ENCODE results near the gene SNTB2.
"Not testable (repeated sequence)": the region's sequence is repeated elsewhere in the genome, so short reads cannot be mapped to it uniquely, and the experiment has no call there.

The SNTB2 gene

DNA sequence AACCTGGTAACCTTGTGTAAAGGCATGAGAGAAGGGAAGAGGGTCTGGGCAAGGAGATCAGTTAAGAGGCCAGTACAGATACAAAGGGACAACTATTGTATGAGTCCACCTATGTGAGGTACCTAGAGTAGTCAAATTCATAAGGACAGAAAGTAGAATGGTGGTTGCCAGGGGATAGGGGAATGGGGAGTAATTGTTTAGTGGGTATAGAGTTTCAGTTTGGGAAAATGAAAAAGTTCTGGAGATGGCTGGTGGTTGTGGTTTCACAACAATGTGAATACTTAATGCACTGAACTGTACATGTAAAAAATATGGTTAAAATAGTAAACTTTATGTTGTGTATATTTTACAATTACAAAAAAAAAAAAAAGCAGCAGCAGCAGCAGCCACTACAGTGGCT is 49.4 kb downstream of the SNTB2 start:
- DNase-seq (ENCODE audit: low read depth in 2 of 2): no peak

DNA sequence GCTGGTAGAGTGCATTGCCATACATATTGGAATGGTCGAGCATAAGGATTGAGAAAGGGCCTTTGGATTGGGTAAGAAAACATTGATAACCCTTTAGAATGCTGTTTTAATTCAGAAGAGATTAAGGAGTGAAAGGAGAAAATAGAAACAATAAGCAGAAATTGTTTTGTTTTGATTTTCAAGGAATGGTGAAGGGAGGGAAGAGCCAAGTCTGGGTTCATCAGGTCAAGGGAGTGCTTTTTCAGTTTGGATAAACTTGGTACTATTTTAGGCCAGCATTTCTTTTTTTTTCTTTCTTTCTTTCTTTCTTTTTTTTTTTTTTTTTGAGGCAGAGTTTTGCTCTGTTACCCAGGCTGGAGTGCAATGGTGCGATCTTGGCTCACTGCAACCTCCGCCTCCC is 50.3 kb downstream of the SNTB2 start:
- DNase-seq (ENCODE audit: low read depth in 2 of 2): no peak

- no peak for DNase-seq (ENCODE audit: low read depth in 2 of 2)
These were observed 52.9 kb downstream of the SNTB2 start for GRCh38 chr16:69239851-69240250.

DNA sequence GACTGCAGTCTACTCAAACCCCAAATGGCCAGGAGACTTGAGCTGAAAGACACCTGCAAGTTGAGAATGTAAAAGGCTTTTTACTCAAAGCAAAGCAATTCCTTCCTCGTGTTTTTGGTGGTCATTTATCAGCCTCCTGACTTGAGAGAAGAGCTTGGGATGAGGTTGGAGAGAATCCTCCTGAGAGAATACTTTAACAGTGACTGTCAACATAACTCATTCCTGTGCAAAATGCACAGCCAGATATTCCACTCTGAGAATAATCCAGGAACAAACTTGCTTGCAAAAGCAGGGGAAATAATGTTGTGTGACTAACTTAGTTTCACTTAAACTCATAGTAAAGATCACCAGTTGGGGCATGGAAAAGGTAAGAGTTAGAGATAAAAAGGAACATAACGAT is 53.4 kb downstream of the SNTB2 start:
- DNase-seq (ENCODE audit: low read depth in 2 of 2): no peak

GRCh38 chr16:69241926-69242325 is 55.0 kb downstream of the SNTB2 start:
- no peak for DNase-seq (ENCODE audit: low read depth in 2 of 2)

DNA sequence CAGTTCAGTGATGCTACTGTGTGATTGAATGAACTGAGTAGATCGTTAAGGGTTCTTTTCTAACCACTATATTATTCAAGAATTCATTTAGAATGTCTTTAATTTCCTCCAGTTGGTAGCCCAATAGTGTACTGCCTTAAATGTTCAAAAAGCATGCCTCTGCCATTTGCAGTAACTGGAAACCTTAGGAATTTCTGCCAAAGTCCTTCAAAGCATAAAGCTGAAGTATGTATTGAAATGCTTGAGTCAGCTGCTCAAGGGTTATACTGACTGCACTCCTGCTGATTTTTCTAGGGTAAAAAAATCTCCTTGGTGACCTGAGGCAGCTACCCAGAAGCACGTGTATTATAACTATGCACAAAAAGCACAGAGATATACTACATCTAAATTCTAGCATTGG is 56.5 kb downstream of the SNTB2 start:
- DNase-seq (ENCODE audit: low read depth in 2 of 2): no peak

- DNase-seq (ENCODE audit: low read depth in 2 of 2): no peak
These were observed 57.4 kb downstream of the SNTB2 start for GRCh38 chr16:69244336-69244735.

DNA sequence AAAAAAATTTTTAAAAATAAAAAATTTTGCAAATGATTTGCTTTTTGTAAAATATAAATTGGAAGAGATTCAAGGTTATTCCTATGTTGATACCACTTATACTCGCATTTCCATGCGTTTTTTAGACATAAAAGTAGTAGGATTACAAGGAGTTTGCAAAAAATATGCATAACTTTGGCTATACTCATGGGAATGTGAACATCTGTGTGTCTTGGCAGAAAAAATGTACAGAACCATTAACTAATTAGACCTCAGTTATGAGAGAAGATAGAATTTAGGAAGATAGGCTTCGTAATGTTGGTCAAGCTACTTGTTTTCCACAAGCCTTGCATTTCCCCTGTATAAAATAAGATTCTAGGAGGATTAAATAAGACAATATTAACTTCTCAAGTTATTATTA is 63.1 kb downstream of the SNTB2 start:
- no peak for DNase-seq (ENCODE audit: low read depth in 2 of 2)

- DNase-seq (ENCODE audit: low read depth in 2 of 2): no peak
These were observed 66.9 kb downstream of the SNTB2 start for GRCh38 chr16:69253870-69254341.

GRCh38 chr16:69259428-69259764 is 72.4 kb downstream of the SNTB2 start:
- DNase-seq (ENCODE audit: low read depth in 2 of 2): not testable (repeated sequence)

GRCh38 chr16:69260019-69260418 is 73.1 kb downstream of the SNTB2 start:
- DNase-seq (ENCODE audit: low read depth in 2 of 2): no peak

- DNase-seq (ENCODE audit: low read depth in 2 of 2): no peak
These were observed 73.5 kb downstream of the SNTB2 start for GRCh38 chr16:69260506-69260905.

DNA sequence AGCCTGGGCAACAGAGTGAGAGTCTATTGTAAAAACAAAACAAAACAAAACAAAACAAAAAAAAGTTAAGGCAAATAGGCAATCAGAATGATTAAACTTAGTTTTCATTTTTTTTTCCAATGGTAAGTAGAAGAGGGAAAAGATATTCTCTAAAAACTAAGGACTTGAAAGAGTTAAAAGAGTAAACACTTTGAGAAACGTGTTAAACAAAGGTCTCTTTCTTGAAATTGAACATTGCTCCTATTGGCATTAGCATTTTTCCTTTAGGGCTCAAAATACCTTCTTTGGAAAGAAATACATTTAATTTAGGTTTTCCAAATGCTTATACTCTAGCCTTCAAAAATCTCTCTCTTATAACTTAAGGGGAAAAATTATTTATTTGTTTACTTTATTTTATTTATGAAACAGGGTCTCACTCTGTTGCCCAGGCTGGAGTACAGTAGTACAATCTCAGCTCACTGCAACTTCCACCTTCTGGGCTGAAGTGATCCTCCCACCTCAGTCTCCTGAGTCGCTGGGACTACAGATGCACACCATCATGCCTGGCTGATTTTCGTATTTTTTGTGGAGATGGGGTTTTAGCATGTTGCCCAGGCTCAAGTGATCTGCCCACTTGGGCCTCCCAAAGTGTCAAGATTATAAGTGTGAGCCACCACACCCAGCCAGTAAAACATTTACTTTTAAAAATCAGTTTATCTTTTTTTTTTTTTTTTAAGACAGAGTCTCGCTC is 79.5 kb downstream of the SNTB2 start:
- no peak for DNase-seq (ENCODE audit: low read depth in 2 of 2)

DNA sequence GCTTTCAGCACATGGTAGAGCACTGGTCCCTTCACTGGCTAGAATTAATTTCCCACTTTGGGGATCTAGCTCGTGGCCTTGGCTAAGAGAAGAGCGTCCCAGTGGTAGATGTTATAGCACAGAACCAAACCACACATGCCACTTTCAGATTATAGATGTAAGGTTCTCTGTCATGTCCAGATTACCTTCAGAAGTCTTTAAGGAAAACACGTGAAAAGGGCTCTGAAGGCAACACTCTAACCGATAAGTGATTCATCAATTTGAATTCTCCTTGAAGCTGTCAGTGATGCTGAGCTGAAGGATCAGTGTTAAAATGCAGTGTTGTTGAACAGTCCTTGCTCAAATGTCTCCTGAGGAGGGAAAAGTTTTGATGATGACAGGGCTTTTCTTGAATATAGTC is 80.7 kb downstream of the SNTB2 start:
- no peak for DNase-seq (ENCODE audit: low read depth in 2 of 2)

DNA sequence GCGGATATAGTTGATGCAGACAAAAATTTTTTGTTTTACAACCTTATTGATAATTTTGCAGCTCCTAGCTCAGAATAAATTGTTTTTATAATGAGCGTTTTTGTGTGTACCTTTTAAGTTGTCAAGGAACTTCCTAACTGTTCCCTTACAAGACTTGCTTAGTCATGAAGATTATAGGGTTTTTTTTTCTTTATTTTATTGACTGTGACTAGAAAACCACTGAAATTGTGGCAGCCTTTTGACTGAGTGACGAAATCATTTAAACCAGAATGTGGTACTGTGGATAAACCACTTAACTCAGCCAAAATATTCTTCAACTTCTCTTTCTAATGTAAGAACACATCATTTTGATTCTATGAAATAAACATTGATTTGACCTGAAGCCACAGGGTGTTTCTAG is 83.4 kb downstream of the SNTB2 start:
- DNase-seq (ENCODE audit: low read depth in 2 of 2): no peak

GRCh38 chr16:69270831-69271230 is 83.9 kb downstream of the SNTB2 start:
- DNase-seq (ENCODE audit: low read depth in 2 of 2): no peak

- DNase-seq (ENCODE audit: low read depth in 2 of 2): no peak
These were observed 86.0 kb downstream of the SNTB2 start for GRCh38 chr16:69273009-69273408.

DNA sequence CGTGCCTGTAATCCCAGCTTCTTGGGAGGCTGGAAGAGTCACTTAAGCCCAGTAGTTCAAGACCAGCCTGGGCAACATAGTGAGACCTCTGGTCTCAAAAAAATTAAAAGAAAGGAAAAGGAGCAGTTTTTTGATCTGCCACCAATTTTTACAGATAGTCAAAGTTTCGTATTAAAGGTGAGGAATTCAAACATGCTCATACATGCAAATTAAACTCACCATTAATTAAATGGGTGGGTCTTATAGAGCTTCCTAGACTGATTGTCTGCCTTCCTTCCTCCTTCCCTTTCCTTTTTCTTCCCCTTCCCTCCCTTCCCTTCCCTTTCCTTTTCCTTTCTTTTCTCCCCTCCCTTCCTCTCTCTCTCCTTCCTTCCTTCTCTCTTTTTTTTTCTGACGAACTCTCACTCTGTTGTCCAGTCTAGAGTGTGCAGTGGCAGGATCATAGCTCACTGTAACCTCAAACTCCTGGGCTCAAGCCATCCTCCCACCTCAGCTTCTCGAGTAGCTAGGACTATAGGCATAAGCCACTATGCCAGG is 87.8 kb downstream of the SNTB2 start:
- no peak for DNase-seq (ENCODE audit: low read depth in 2 of 2)

- no peak for DNase-seq (ENCODE audit: low read depth in 2 of 2)
These were observed 89.5 kb downstream of the SNTB2 start for GRCh38 chr16:69276148-69277115.

GRCh38 chr16:69277413-69277812 is 90.4 kb downstream of the SNTB2 start:
- DNase-seq (ENCODE audit: low read depth in 2 of 2): no peak

GRCh38 chr16:69283851-69284250 is 96.9 kb downstream of the SNTB2 start:
- no peak for DNase-seq (ENCODE audit: low read depth in 2 of 2)

- DNase-seq (ENCODE audit: low read depth in 2 of 2): no peak
These were observed 98.3 kb downstream of the SNTB2 start for GRCh38 chr16:69285240-69285639.
